HepG2 (cell line): ENCODE measurements around the gene LRP1-AS. TPM values are rescaled to one million over a fixed set of nuclear protein-coding genes. Genes with fewer than 3 reads are reported as not detected.

Experiments used
- ATAC-seq: fragments of 200-7000 bp; cut with Tn5 transposase; 3 replicates; pipeline ENCODE4 v1.9.1; 2020; ENCODE audit warnings: mild to moderate bottlenecking, moderate library complexity
- BruUV-seq: library from RNA; stranded (reverse); fragments of 400-500 nt; replicated peaks from 2 replicates; lab custom pipeline; 2021; lab: Mats Ljungman, UMichigan
- CTCF ChIA-PET: fragments of 300-600 bp; formaldehyde crosslinking; extraction: SDS; loops from one replicate; lab custom pipeline; 2021; ENCODE audit warnings: low total read pairs, inconsistent platforms, low intra/inter-chr PET ratio; lab: Yijun Ruan, JAX
- POLR2A ChIA-PET: fragments of 350-600 bp; sonication (Branson Sonifier 250); formaldehyde crosslinking; loops from one replicate; lab custom pipeline; 2020; ENCODE audit warnings: antibody characterized with exemption, inconsistent platforms; lab: Yijun Ruan, JAX
- DNase-seq: peaks from one replicate; pipeline ENCODE4 v3.0.0-alpha.2; 2015; ENCODE audit warnings: low spot score
- FAIRE-seq: peaks from 3 replicates; lab custom pipeline; 2011; peaks lifted over from hg19 to GRCh38; lab: Jason Lieb, UNC
- H2AFZ ChIP-seq: one replicate; pipeline ENCODE4 v1.6.1; 2011; ENCODE audit warnings: low read length, inconsistent platforms
- H3K27ac ChIP-seq: fragments of 300-600 bp; 3 replicates; pipeline ENCODE4 v1.8.0; 2011; ENCODE audit warnings: mixed run types, mild to moderate bottlenecking, mixed read lengths, low read length, inconsistent platforms; ENCODE audit not compliant: insufficient read depth; ENCODE audit errors: extremely low read length
- H3K27me3 ChIP-seq, 2 experiments: fragments of 200-600 bp in 1 of 2; 2 replicates in 1 of 2; 3 replicates in 1 of 2; pipeline versions ENCODE4 v1.6.0 to v1.8.0; 2011; ENCODE audit warnings: low read length in 2 of 2, mild to moderate bottlenecking in 2 of 2, moderate library complexity in 2 of 2, inconsistent platforms in 1 of 2; ENCODE audit not compliant: insufficient read depth in 2 of 2, control insufficient read depth in 1 of 2
- H3K36me3 ChIP-seq, 2 experiments: fragments of 200-600 bp in 1 of 2; replicated peaks in 1 of 2; 2 replicates in 1 of 2; 3 replicates in 1 of 2; pipeline versions ENCODE4 v1.5.1 to v1.8.0; 2011; ENCODE audit warnings: low read length in 2 of 2, inconsistent platforms in 1 of 2; ENCODE audit not compliant: insufficient read depth in 2 of 2, control insufficient read depth in 1 of 2
- H3K4me1 ChIP-seq: 2 replicates; pipeline ENCODE4 v1.5.1; 2012; ENCODE audit warnings: low read length, inconsistent platforms; ENCODE audit not compliant: insufficient read depth
- H3K4me2 ChIP-seq: 2 replicates; pipeline ENCODE4 v1.6.0; 2011; ENCODE audit warnings: low read depth, low read length, inconsistent platforms
- H3K4me3 ChIP-seq, 3 experiments: fragments of 200-600 bp in 1 of 3; sonication (generic), shearing (Covaris generic) in 1 of 3; replicated peaks in 1 of 3; 2 replicates each; pipeline ENCODE4 v1.5.1; 2011 to 2016; ENCODE audit warnings: low read length in 3 of 3, inconsistent platforms in 2 of 3, low read depth in 2 of 3, mild to moderate bottlenecking in 2 of 3, control low read depth in 1 of 3, mixed read lengths in 1 of 3; ENCODE audit not compliant: insufficient read depth in 1 of 3
- H3K79me2 ChIP-seq: one replicate; pipeline ENCODE4 v1.6.1; 2011; ENCODE audit warnings: low read length, inconsistent platforms; ENCODE audit not compliant: insufficient read depth
- H3K9ac ChIP-seq: 2 replicates; pipeline ENCODE4 v1.6.0; 2011; ENCODE audit warnings: mild to moderate bottlenecking, low read depth, low read length, inconsistent platforms; ENCODE audit not compliant: insufficient read depth
- H3K9me3 ChIP-seq: 2 replicates; pipeline ENCODE4 v1.5.1; 2012; ENCODE audit warnings: mild to moderate bottlenecking, low read length
- H4K20me1 ChIP-seq: 2 replicates; pipeline ENCODE4 v1.6.0; 2011; ENCODE audit warnings: inconsistent platforms, mild to moderate bottlenecking, low read length, moderate library complexity; ENCODE audit not compliant: insufficient read depth
- ZNF776 ChIP-seq: sonication (generic); formaldehyde crosslinking; IDR thresholded peaks from 2 replicates; pipeline ENCODE4 v1.4.0; 2020; ENCODE audit warnings: mild to moderate bottlenecking, missing genetic modification reagents
- WGBS: methylation state at CpG from one replicate; pipeline ENCODE4 v1.1.6; 2017; ENCODE audit warnings: low lambda C conversion rate; 5-methylcytosine and 5-hydroxymethylcytosine counted together
- in situ Hi-C: cut with HindIII; loops from 2 replicates; pipeline ENCODE4 v1.10.0; 2017; ENCODE audit warnings: low pct_unique_long_range_greater_than_20kb; ENCODE audit not compliant: extremely low pct_ligation_motif_present
- intact Hi-C: fragments of 100-400 bp; cut with micrococcal nuclease; formaldehyde crosslinking; loops from one replicate; pipeline ENCODE4 v1.10.0; 2022; ENCODE audit not compliant: unreplicated experiment
- polyA plus RNA-seq, 8 experiments: library from polyadenylated mRNA; depleted of rRNA in 3 of 8; stranded (reverse) in 7 of 8; unstranded in 1 of 8; fragments of >200 nt; fragmentation: Illumina TruSeq in 4 of 8; extraction: Trizol in 4 of 8; gene quantifications; 2 replicates each; pipeline versions ENCODE4 v1.2.1 to v1.2.3, GENCODE V29; 2011 to 2016; ENCODE audit warnings: low read depth in 4 of 8, missing spikeins in 1 of 8, mixed read lengths in 1 of 8; ENCODE audit not compliant: insufficient read depth in 1 of 8
- total RNA-seq, 5 experiments: library from RNA; depleted of rRNA; stranded (reverse); fragments of >200 nt; fragmentation: Illumina TruSeq; extraction: Trizol; gene quantifications; 2 replicates each; pipeline ENCODE4 v1.2.3, GENCODE V29; 2016; ENCODE audit warnings: low read depth in 1 of 5
- TF ChIP-seq, protein P1 (sequence below): sonication (generic); formaldehyde crosslinking; IDR thresholded peaks from 2 replicates; pipeline ENCODE4 v1.5.1; 2020; ENCODE audit warnings: missing genetic modification reagents, mild to moderate bottlenecking, borderline replicate concordance
- TF ChIP-seq, protein P2 (sequence below): sonication (generic); formaldehyde crosslinking; IDR thresholded peaks from 2 replicates; pipeline ENCODE4 v1.5.1; 2020; ENCODE audit warnings: mild to moderate bottlenecking, missing genetic modification reagents, borderline replicate concordance
- TF ChIP-seq, protein P3 (sequence below): sonication (generic); formaldehyde crosslinking; IDR thresholded peaks from 2 replicates; pipeline ENCODE4 v1.5.0; 2020; ENCODE audit warnings: missing genetic modification reagents, mild to moderate bottlenecking, borderline replicate concordance

Gene LRP1-AS
- total and polyA plus RNA-seq, 2 of the 13 experiments (the other 11 are each of a cell fraction or from before 2014, with no cell fraction given): 0.20 TPM; not detected in 1

DNA sequence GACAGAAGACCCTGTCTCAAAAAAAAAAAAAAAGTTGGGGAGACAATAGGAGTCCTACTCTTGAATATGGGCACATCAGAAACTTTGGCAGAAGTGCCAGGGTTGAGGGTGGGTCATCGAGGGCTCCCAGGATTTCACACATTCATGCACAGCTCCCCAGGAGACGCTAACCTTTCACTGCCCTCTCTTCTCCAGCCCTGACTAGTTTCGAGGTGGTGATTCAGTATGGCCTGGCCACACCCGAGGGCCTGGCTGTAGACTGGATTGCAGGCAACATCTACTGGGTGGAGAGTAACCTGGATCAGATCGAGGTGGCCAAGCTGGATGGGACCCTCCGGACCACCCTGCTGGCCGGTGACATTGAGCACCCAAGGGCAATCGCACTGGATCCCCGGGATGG, 29.4 kb upstream of the LRP1-AS start:
- in situ Hi-C loops: loop anchor here (5.0 kb wide), 1 partner anchor 45 kb away; no protein-coding TSS in a partner anchor
- TF ChIP-seq, protein P1, sequence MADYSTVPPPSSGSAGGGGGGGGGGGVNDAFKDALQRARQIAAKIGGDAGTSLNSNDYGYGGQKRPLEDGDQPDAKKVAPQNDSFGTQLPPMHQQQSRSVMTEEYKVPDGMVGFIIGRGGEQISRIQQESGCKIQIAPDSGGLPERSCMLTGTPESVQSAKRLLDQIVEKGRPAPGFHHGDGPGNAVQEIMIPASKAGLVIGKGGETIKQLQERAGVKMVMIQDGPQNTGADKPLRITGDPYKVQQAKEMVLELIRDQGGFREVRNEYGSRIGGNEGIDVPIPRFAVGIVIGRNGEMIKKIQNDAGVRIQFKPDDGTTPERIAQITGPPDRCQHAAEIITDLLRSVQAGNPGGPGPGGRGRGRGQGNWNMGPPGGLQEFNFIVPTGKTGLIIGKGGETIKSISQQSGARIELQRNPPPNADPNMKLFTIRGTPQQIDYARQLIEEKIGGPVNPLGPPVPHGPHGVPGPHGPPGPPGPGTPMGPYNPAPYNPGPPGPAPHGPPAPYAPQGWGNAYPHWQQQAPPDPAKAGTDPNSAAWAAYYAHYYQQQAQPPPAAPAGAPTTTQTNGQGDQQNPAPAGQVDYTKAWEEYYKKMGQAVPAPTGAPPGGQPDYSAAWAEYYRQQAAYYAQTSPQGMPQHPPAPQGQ: no peak
- TF ChIP-seq ZNF776 (CRISPR knock-in tag): no peak
- TF ChIP-seq, protein P2, sequence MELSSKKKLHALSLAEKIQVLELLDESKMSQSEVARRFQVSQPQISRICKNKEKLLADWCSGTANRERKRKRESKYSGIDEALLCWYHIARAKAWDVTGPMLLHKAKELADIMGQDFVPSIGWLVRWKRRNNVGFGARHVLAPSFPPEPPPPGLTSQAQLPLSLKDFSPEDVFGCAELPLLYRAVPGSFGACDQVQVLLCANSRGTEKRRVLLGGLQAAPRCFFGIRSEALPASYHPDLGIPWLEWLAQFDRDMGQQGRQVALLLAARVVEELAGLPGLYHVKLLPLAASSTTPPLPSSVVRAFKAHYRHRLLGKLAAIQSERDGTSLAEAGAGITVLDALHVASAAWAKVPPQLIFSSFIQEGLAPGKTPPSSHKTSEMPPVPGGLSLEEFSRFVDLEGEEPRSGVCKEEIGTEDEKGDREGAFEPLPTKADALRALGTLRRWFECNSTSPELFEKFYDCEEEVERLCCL (CRISPR knock-in tag): no peak
- TF ChIP-seq, protein P3, sequence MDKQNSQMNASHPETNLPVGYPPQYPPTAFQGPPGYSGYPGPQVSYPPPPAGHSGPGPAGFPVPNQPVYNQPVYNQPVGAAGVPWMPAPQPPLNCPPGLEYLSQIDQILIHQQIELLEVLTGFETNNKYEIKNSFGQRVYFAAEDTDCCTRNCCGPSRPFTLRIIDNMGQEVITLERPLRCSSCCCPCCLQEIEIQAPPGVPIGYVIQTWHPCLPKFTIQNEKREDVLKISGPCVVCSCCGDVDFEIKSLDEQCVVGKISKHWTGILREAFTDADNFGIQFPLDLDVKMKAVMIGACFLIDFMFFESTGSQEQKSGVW (CRISPR knock-in tag): no peak
- TF ChIP-seq, all 625 proteins: peak for 0
- Histone ChIP-seq H2AFZ (no peak overlapping the region), H3K36me3 (peaks cover 53 to 88% of the 10 kb centered on the region in 2 experiments), H4K20me1 (no peaks in the 10 kb centered on the region; the same call in 1 of the 2 replicates), H3K27me3 (no peaks in the 10 kb centered on the region), H3K9me3 (no peaks in the 10 kb centered on the region), H3K9ac (no peak overlapping the region), H3K4me3 (no peak overlapping the region), H3K27ac (no peak overlapping the region), H3K4me1 (0 out of 2 replicates have a peak, but pooled peaks cover 5% of the 10 kb centered on the region), H3K4me2 (no peak overlapping the region), H3K79me2 (no peaks in the 10 kb centered on the region)
- BruUV-seq: no TSS peak
- ChIA-PET POLR2A (interaction anchor here (2.1 kb wide), 2 partner anchors 53 to 65 kb away, joined by 7 to 8 read pairs; no protein-coding TSS in a partner anchor), CTCF (interaction anchor here (2.5 kb wide), 1 partner anchor 53 kb away, joined by 28 read pairs; no protein-coding TSS in a partner anchor)
- DNase-seq: no peak
- WGBS: 95% methylated on average over 9 of the region's 9 CpGs
- FAIRE-seq: no peak
- no peak for ATAC-seq
- intact Hi-C loops: no loop called here
